Measurements from ENCODE around the gene LMTK2.
A peak's percentile ranks its signal among the peaks of the same experiment; 100 is the strongest.

The LMTK2 gene
- total RNA-seq, result 14.9 to 57.0 (median 32.1) reads per million in 18 experiments

- DNase-seq, result peak; percentile 95
Observed at GRCh38 chr7:98106647-98107312, at the start of gene LMTK2. TSS of gene LMTK2 (plus strand) at chr7:98106862. CDS start at chr7:98107178, 316 bp downstream.

- no peak for DNase-seq
Observed at GRCh38 chr7:98057157-98057556, 49.5 kb upstream of the LMTK2 start.

GRCh38 chr7:98058186-98058585 lies 48.5 kb upstream of the LMTK2 start:
- no peak for DNase-seq

GRCh38 chr7:98064233-98064632 lies 42.4 kb upstream of the LMTK2 start:
- DNase-seq, result no peak

- DNase-seq, result no peak
Observed at GRCh38 chr7:98066208-98066607, 40.5 kb upstream of the LMTK2 start.

GRCh38 chr7:98066934-98067507 lies 39.6 kb upstream of the LMTK2 start:
- DNase-seq, result no peak

- no peak for DNase-seq
Observed at GRCh38 chr7:98073047-98073446, 33.6 kb upstream of the LMTK2 start.

- no peak for DNase-seq
Observed at GRCh38 chr7:98075801-98076200, 30.9 kb upstream of the LMTK2 start.

GRCh38 chr7:98077762-98078161 lies 28.9 kb upstream of the LMTK2 start:
- no peak for DNase-seq

GRCh38 chr7:98078197-98078870 lies 28.3 kb upstream of the LMTK2 start:
- DNase-seq, result no peak

GRCh38 chr7:98079891-98080648 lies 26.6 kb upstream of the LMTK2 start:
- DNase-seq, result no peak

- DNase-seq, result no peak
Observed at GRCh38 chr7:98081319-98081718, 25.3 kb upstream of the LMTK2 start.

GRCh38 chr7:98084631-98085030 lies 22.0 kb upstream of the LMTK2 start:
- no peak for DNase-seq

- DNase-seq, result no peak
Observed at GRCh38 chr7:98085674-98086073, 21.0 kb upstream of the LMTK2 start.

GRCh38 chr7:98086281-98086718 lies 20.4 kb upstream of the LMTK2 start:
- DNase-seq, result no peak

- DNase-seq, result no peak
Observed at GRCh38 chr7:98088109-98088508, 18.6 kb upstream of the LMTK2 start.

GRCh38 chr7:98090116-98090515 lies 16.5 kb upstream of the LMTK2 start:
- DNase-seq, result no peak

- no peak for DNase-seq
Observed at GRCh38 chr7:98091061-98091460, 15.6 kb upstream of the LMTK2 start.

GRCh38 chr7:98091523-98091922 lies 15.1 kb upstream of the LMTK2 start:
- DNase-seq, result no peak

GRCh38 chr7:98097042-98097645 lies 9.5 kb upstream of the LMTK2 start:
- no peak for DNase-seq

GRCh38 chr7:98100088-98100487 lies 6.6 kb upstream of the LMTK2 start:
- DNase-seq, result no peak

GRCh38 chr7:98102170-98102569 lies 4.5 kb upstream of the LMTK2 start:
- no peak for DNase-seq
